ENCODE results near the gene PNKD.
A peak's percentile ranks its signal among the peaks of the same experiment; 100 is the strongest.

The PNKD gene

DNA sequence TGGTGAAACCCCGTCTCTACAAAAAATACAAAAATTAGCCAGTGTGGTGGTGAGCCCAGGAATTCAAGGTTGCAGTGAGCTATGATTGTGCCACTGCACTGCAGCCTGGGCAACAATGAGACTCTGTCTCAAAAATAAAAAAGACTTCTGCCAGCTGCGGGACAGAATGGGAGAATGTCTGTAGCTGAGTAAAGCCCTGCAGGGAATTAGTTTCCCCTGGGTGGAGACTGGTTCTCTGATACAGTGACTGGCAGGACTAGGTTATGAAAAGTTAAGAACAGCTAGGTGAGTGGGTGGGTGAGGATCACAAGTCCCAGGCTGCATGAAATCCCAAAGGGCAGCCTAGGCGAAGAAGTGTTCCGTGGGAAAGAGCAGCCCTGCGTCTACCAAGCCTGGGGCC, 72.5 kb downstream of the PNKD start:
- no peak for DNase-seq

DNA sequence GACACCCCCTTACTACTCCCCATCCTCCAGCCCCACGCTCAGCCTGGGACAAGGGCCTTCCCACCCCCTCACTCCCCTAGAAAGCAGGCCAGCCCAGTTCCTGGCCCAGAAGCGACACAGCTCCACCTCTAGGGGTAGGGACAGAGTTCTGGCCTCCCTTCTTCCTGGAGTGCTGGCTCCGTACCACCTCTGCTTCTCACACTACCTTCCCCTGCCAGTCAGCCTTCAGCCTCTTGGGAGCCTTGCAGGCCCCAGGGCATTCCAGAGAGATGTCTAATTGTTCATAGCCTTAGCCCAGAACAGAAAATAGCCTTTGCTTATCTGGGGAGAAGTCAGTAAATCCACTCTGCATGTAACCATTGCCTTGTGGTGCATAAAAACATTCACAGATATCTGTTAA, 73.3 kb downstream of the PNKD start:
- no peak for DNase-seq

GRCh38 chr2:218344090-218344754, 73.9 kb downstream of the PNKD start:
- DNase-seq = no peak

GRCh38 chr2:218344755-218345417, 74.6 kb downstream of the PNKD start:
- no peak for DNase-seq

GRCh38 chr2:218345491-218346236, 75.3 kb downstream of the PNKD start:
- DNase-seq = no peak

DNA sequence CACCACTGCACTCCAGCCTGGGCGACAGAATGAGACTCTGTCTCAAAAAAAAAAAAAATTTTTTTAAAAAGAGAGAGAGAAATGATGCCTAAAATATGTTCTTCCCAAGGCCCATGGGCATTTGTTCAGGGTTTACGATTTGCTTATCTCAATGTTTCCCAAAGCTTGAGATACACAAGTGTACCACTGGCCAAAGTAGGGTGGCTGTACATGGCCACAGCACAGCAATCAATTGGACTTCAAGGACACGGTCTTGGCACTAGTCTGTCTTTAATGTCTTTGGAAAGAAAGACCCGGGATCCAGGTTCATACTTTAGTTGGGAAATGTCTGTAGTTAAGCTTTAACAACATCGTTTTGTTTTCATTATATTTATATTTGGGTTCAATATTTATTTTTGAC, 76.9 kb downstream of the PNKD start:
- DNase-seq = no peak

DNA sequence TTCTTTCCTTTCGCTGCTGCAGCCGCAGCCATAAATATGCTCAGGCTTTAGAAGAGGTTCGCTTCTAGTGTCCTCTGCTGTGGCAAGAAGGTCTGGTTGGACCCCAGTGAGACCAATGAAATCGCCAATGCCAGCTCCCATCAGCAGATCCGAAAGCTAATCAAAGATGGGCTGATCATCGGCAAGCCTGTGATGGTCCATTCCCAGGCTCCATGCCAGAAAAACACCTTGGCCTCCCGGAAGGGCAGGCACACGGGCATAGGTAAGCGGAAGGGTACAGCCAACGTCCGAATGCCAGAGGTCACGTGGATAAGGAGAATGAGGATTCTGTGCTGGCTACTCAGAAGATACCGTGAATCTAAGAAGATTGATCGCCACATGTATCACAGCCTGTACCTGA, 83.7 kb downstream of the PNKD start:
- DNase-seq = no peak

GRCh38 chr2:218354850-218355443, 84.6 kb downstream of the PNKD start:
- DNase-seq = no peak

GRCh38 chr2:218357236-218358177, 87.2 kb downstream of the PNKD start:
- peak; percentile 60 for DNase-seq

DNA sequence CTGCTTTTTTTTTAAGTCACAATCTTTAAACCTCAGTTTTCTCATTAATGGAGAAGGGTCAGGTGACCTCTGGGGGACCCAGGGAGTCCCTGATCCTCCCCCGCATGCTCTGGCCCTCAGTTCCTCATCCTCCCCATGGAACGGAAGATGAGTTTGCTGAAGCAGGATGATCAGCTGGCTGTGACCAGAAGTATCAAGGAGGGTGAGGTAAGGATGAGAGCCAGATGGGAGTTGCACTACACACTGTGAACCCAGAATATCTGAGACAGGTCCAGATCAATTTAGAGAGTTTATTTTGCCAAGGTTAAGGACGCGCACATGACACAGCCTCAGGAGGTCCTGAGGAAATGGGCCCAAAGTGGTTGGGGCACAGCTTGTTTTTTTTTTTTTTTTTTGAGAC, 90.1 kb downstream of the PNKD start:
- DNase-seq = no peak

DNA sequence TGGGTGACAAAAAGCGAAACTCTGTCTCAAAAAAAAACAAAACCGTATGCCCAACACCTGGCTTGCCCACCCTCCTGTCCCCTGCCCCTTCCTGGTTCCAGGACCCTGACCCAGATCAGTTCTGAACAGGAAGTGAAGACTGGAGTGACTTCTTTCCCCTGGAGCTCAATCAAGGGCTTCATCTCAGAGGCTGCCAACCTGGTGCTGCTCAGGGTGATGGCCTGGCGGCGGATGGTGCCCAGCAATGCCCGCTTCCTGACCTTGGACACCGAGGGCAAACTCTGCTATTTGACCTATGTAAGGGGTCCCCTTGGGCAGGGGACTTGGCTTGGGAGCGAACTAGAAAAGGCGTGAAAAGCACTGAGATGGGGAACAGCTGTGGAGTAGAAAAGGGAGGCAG, 92.3 kb downstream of the PNKD start:
- no peak for DNase-seq

DNA sequence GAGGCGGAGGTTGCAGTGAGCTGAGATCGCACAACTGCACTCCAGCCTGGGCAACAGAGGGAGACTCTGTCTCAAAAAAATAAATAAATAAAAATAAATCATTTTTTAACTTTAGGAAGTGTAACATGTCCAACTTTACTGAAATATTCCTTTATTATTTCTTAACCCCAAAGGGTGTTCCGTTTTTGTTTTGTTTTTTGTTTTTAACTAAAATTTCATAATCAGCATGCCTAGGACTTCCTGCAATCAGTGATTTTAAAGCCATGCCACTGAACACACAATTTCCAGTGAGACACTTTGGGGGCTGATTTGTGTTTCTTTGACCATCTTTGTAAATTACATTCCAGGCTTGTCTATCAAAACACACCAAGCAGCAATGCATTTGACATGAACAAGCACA, 93.4 kb downstream of the PNKD start:
- no peak for DNase-seq

DNA sequence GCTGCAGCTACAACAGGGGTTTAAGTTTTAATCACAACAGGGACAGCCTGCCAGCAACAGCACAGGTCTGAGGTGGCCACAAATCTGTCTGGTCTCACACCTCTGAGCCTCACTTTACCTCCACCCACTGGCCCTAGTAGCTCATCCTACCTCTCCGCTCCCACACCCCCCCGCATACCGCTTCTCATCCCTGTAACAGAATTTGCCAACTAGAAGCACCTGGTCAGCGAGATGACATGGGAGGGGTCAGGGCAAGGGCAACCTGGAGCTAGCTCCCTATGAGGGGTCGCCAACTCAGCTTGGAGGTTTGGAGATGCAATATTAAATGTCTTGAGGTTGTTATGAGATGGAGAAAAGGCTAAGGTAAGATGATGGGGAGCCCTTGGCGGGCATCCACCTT, 93.9 kb downstream of the PNKD start:
- no peak for DNase-seq

DNA sequence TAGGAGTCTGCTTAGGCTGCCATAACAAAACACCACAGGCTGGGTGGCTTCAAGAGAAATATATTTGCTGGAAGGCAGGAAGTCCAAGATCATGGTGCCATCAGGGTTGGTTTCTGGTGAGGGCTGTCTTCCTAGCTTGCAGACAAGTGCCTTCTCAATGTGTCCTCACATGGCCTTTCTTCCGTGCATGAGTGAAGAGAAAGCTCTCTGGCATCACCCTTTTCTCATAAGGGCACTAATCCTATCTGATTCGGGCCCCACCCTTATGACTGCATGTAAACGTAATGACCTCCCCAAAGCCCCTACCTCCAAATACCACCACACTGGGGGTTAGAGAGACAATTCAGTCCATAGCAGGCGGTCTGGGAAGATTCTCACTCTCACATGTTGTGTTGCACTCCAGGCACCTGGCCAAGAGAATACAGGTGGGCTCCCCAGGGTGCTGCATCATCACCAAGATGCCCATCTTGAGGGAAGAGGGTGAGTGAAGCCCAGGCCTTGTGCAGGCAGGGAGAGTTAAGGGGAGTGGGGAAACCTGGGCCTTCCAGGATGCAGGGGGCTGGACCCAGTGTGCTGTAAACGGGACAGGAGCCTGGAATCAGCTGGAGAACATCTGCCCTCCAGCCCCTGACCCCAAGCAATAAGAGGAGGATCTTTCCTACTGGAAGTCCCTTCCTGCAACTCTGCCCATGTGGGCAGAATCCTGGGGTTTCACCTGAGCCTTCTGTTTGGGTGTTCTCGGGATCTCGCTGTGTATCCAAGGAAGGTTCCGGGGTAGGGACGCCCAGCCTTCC, 96.5 kb downstream of the PNKD start:
- DNase-seq = no peak

- peak; percentile 86 for DNase-seq
Measured at GRCh38 chr2:218367415-218368149, 97.3 kb downstream of the PNKD start.

DNA sequence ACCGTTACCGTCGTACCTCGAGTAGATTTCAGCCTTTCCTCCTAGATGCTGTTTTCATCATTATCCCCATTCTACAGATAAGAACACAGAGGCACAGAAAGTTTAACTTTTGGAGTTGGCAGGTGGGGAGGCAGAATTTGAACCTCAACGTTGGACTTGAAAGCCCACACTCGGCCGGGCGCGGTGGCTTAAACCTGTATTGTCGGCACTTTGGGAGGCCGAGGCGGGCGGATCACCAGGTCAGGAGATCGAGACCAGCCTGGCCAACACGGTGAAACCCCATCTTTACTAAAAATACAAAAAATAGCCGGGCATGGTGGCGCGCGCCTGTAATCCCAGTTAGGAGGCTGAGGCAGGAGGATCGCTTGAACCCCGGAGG, 97.8 kb downstream of the PNKD start:
- DNase-seq = no peak

- no peak for DNase-seq
Measured at GRCh38 chr2:218368621-218369153, 98.4 kb downstream of the PNKD start.

GRCh38 chr2:218369330-218369729, 99.0 kb downstream of the PNKD start:
- no peak for DNase-seq

GRCh38 chr2:218370410-218371063, 100.2 kb downstream of the PNKD start:
- no peak for DNase-seq

DNA sequence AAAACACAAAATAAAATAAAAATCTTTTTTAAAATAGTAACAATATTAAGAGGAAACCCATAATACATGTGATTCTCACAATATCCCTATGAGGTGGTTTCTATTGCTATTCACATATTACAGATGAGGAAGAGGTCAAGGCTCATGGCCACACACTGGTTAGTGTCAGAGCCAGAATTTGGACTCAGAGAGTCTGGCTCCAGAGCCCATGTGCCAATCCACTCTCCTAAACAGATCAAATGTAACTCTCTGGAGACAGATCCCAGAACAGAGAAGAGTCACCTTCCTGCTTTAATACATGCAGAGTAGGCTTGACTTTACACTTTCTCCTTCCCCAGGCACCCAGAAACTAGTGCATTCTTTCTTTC, 101.6 kb downstream of the PNKD start:
- DNase-seq = no peak

All from right kidney (tissue), 1 donor.